GM21825 (cell line): ENCODE data around the gene DGAT2.

Source experiments
- ATAC-seq: cut with Tn5 transposase; IDR thresholded peaks from one replicate; pipeline ENCODE4 v1.9.1; 2021; ENCODE audit warnings: mild to moderate bottlenecking, moderate library complexity; ENCODE audit not compliant: unreplicated experiment

Gene DGAT2

GRCh38 chr11:75797792-75798191 is 29.2 kb downstream of the DGAT2 start:
- ATAC-seq = no peak

GRCh38 chr11:75800136-75800675 is 31.6 kb downstream of the DGAT2 start:
- no peak for ATAC-seq

GRCh38 chr11:75800728-75801361 is 32.3 kb downstream of the DGAT2 start:
- no peak for ATAC-seq

- no peak for ATAC-seq
Measured at GRCh38 chr11:75801362-75802020, 32.9 kb downstream of the DGAT2 start.

- ATAC-seq = no peak
Measured at GRCh38 chr11:75802021-75802912, 33.7 kb downstream of the DGAT2 start.

- ATAC-seq = peak; percentile 77
Measured at GRCh38 chr11:75802913-75803820, 34.6 kb downstream of the DGAT2 start.

GRCh38 chr11:75809111-75809510 is 40.5 kb downstream of the DGAT2 start:
- ATAC-seq = no peak

- no peak for ATAC-seq
Measured at GRCh38 chr11:75809991-75810390, 41.4 kb downstream of the DGAT2 start.

GRCh38 chr11:75810637-75811390 is 42.2 kb downstream of the DGAT2 start:
- no peak for ATAC-seq

- no peak for ATAC-seq
Measured at GRCh38 chr11:75811485-75811884, 42.9 kb downstream of the DGAT2 start.

GRCh38 chr11:75812542-75813040 is 44.0 kb downstream of the DGAT2 start:
- no peak for ATAC-seq

- no peak for ATAC-seq
Measured at GRCh38 chr11:75813124-75813523, 44.5 kb downstream of the DGAT2 start.

GRCh38 chr11:75813622-75814039 is 45.1 kb downstream of the DGAT2 start:
- ATAC-seq = no peak

GRCh38 chr11:75814363-75814676 is 45.7 kb downstream of the DGAT2 start:
- peak; percentile 23 for ATAC-seq

- ATAC-seq = peak; percentile 70
Measured at GRCh38 chr11:75814677-75815344, 46.2 kb downstream of the DGAT2 start, which contains the start of gene UVRAG. TSS of gene UVRAG (plus strand) at chr11:75815210. CDS start at chr11:75815408, 198 bp downstream.

GRCh38 chr11:75815345-75816168 is 47.0 kb downstream of the DGAT2 start:
- peak; percentile 11 for ATAC-seq

GRCh38 chr11:75816561-75817239 is 48.1 kb downstream of the DGAT2 start:
- no peak for ATAC-seq

GRCh38 chr11:75820645-75821044 is 52.1 kb downstream of the DGAT2 start:
- no peak for ATAC-seq
